ENCODE data around the gene WDR74.
"Not testable (repeated sequence)": the region's sequence is repeated elsewhere in the genome, so short reads cannot be mapped to it uniquely, and the experiment has no call there.

WDR74 gene

GRCh38 chr11:62840721-62841360 is 1.5 kb upstream of the WDR74 start:
- H3K27ac Mint-ChIP-seq, H3K4me3 Mint-ChIP-seq, H3K9me3 Mint-ChIP-seq, H3K27me3 Mint-ChIP-seq: not testable (repeated sequence)
- H3K36me3 Mint-ChIP-seq (ENCODE audit: low read depth): peaks cover 20% of the 10 kb centered on the region
- DNase-seq (peak; percentile 84), ATAC-seq (peak; percentile 12)
- H3K4me1 Mint-ChIP-seq: peaks cover 38% of the 10 kb centered on the region

DNA sequence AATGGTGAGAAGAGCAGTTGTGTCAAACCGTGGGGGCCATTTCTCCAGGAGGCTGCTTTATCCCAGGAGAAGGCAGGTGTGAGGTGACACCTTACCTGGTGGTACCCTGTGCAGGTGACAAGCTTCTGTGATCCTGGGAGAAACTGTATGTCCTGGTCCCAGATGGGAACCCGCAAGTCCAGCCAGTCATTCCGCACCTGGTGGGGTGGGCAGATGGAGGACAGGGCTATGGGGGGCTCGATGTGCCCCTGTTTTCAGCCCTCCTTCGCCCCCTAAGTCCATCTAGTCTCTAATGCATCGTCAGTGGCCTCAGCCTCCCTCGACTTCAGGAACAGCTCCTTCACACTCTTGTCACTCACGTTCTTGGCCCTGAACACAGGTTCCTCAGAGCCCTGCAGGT is 4.1 kb downstream of the WDR74 start:
- Mint-ChIP-seq H3K27ac (peak overlapping the region; percentile 71), H3K36me3 (ENCODE audit: low read depth) (peaks cover 44% of the 10 kb centered on the region), H3K4me1 (peaks cover 65% of the 10 kb centered on the region), H3K27me3 (no peaks in the 10 kb centered on the region), H3K4me3 (no peak overlapping the region), H3K9me3 (no peaks in the 10 kb centered on the region)
- no peak for DNase-seq
- ATAC-seq: no peak

DNA sequence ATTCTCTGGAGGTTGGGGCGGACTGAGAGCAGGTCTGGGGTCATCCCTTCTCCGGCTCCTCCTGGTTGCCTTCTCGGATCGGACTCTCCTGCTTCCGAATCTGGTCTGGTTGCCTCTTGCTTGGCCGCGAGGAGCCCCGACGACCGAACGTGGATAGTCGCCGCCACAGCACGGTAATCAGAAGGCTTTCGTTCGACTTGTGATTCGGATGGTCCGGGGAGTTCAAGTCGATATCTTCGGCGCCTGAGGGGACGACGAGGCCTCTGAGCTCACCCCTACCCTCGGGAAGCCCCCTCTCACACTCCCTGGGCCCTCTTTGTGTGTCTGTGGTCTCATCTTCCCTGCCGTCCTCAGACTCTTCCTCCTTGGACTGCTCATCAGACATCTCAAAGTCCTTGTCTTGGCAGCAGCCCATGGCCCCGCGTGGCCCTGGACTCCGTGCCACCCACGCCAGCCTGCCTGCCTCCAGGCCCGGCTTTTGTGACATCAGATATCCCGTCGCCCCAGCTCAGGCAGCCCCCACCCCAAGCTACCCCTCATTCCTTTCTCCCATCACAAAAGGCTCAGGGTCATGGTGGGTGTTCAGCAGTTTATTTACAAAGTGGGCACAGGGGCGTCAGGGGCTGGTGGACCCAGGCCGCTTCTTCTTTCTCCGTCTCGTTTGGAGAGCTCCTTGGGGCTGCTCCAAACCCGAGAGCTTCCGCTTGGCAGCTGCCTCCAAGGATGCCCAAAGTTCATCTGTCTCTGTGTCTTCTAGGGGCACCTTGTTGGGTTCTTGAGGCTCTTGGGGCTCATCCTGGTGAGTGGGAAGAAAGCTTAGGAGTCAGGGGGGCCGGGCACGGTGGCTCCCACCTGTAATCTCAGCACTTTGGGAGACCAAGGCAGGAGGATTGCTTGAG is 6.8 kb downstream of the WDR74 start, which contains the start of gene TEX54:
TEX54 (minus strand) TSS at position 506 of the 899 bp plus-strand sequence.
- peak; percentile 0 for ATAC-seq
- Mint-ChIP-seq H3K4me1 (peaks cover 54% of the 10 kb centered on the region), H3K9me3 (no peaks in the 10 kb centered on the region), H3K27me3 (no peaks in the 10 kb centered on the region), H3K4me3 (peak within 1 kb of the TSS; percentile 98), H3K27ac (peak within 1 kb of the TSS; percentile 99), H3K36me3 (ENCODE audit: low read depth) (peaks cover 40% of the 10 kb centered on the region)
- DNase-seq: no peak

DNA sequence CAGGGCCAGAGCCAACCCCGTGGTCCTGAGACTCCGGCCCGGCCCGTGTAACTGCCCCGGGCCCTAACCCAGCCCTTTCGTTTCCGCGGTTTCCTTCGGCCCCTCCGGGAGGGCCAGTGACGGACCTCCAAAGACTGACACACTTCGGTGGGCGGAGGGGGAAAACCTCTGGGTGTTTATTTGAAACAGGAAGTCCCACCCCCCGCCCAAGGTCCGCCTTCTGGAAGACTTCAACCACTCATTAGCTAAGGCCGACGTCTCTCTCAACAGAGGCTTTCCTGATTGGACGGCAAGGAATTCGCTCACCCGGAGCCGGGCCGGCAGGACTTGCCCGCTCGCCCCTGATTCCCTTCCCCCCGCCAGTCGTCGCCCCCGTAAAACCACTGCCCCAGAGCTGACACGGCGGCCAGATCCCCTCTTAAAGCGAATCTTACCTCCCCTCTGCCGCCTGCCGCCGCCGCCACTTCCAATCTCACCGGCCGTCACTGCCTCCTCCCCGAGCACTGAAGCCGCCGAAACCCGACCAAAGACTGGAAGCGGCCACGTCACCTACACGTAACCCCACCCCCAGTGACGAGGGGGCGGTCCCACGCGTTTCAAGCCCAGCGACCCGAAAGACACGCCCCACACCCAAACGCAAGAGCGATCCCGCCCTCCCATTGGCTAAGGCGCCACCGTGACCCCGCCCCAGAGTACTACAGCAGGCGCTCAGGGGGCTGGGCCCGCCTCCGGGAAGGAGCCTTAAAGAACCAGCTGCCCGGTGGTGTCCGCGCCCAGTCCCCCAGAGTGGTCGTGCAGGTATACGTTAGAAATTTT is 7.7 kb downstream of the WDR74 start, which contains the start of gene STX5:
STX5 (minus strand) TSS at position 532 of the 816 bp plus-strand sequence. CDS start 808 bp downstream, outside the sequence.
- Mint-ChIP-seq H3K4me3 (peak within 1 kb of the TSS; percentile 98), H3K4me1 (peaks cover 47% of the 10 kb centered on the region), H3K27ac (peak within 1 kb of the TSS; percentile 99), H3K36me3 (ENCODE audit: low read depth) (peaks cover 41% of the 10 kb centered on the region), H3K27me3 (no peaks in the 10 kb centered on the region), H3K9me3 (no peaks in the 10 kb centered on the region)
- DNase-seq (peak; percentile 100), ATAC-seq (peak; percentile 91)

DNA sequence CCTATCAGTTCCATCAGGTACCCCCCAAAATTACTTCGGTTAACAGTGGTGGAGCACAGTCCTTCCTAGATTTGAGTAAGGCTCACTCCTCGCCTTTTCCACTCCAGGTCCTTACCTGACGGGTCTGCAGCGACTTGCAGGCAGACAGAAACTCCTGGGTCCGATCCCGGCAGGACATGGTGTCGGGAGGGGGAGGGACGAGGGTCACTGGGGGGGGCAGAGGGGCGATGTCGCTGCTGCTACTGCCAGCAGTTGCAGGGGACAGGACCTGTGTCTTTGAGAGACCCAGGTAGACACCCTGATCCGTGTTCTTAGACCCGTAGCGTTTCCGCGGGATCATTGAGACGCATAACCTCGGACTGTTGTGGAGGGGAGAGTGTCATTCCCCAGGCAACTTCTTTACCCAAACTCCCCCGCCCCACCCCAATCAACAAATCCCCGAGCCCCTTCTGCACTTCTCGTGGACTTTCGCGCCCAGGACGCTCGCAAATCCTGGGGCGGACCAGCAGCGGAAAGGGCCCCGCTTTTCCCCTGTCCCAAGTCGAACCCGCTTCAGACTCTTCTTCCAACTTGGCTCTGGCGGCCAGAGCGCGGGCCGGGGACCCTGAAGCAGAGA is 8.4 kb downstream of the WDR74 start:
- no peak for DNase-seq
- peak overlapping the region; percentile 99 for H3K27ac Mint-ChIP-seq

DNA sequence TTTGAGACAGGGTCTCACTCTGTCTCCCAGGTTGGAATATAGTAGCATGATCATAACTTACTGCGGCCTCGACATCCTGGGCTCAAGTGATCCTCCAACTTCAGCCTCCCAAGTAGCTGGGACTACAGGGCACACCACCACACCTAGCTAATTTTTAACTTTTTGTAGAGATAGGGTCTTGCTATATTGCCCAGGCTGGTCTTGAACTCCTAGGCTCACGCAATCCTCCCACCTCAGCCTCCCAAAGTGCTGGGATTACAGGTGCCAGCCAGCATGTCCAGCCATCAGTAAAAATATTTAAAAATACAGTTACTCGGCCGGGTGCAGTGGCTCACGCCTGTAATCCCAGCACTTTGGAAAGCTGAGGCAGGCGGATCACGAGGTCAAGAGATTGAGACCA is 11.3 kb downstream of the WDR74 start:
- H3K27me3 Mint-ChIP-seq, H3K4me3 Mint-ChIP-seq: not testable (repeated sequence)
- peaks cover 29% of the 10 kb centered on the region for H3K36me3 Mint-ChIP-seq (ENCODE audit: low read depth)

More for the DNA sequence above, 8.4 kb downstream of the WDR74 start:
- Mint-ChIP-seq H3K4me3 (peak overlapping the region; percentile 98), H3K27me3 (no peaks in the 10 kb centered on the region), H3K4me1 (peaks cover 44% of the 10 kb centered on the region), H3K36me3 (ENCODE audit: low read depth) (peaks cover 36% of the 10 kb centered on the region), H3K9me3 (no peaks in the 10 kb centered on the region)
- no peak for ATAC-seq

DNA sequence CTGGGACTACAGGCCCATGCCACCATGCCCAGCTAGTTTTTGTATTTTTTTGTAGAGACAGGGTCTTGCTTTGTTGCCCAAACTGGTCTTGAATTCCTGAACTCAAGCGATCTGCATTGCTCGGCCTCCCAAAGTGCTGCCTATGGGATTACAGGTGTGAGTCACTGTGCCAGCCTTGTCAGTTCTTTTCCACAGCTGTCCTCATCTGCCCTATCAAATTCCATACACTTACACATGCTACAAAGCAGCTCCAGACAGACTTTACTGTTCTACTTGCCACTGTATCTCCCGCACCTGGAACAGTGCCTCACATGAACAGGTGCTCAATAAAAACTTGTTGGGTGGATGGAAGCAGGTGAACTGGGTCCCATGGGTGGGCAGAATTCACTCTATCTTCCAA is 15.7 kb downstream of the WDR74 start:
- DNase-seq (no peak), ATAC-seq (no peak)
- no peak overlapping the region for H3K27ac Mint-ChIP-seq
- no peaks in the 10 kb centered on the region for H3K4me1 Mint-ChIP-seq
- no peaks in the 10 kb centered on the region for H3K9me3 Mint-ChIP-seq
- H3K27me3 Mint-ChIP-seq: no peaks in the 10 kb centered on the region
- H3K4me3 Mint-ChIP-seq: no peak overlapping the region
- peaks cover 33% of the 10 kb centered on the region for H3K36me3 Mint-ChIP-seq (ENCODE audit: low read depth)

More for the DNA sequence above, 11.3 kb downstream of the WDR74 start:
- not testable (repeated sequence) for H3K27ac Mint-ChIP-seq, H3K9me3 Mint-ChIP-seq, ATAC-seq, DNase-seq
- peaks cover 28% of the 10 kb centered on the region for H3K4me1 Mint-ChIP-seq

GRCh38 chr11:62817129-62817528 is 22.3 kb downstream of the WDR74 start:
- H3K4me1 Mint-ChIP-seq: no peaks in the 10 kb centered on the region
- no peaks in the 10 kb centered on the region for H3K27me3 Mint-ChIP-seq
- no peak overlapping the region for H3K4me3 Mint-ChIP-seq
- H3K9me3 Mint-ChIP-seq: no peaks in the 10 kb centered on the region
- peaks cover 11% of the 10 kb centered on the region for H3K36me3 Mint-ChIP-seq (ENCODE audit: low read depth)
- DNase-seq (no peak), ATAC-seq (no peak)
- no peak overlapping the region for H3K27ac Mint-ChIP-seq

DNA sequence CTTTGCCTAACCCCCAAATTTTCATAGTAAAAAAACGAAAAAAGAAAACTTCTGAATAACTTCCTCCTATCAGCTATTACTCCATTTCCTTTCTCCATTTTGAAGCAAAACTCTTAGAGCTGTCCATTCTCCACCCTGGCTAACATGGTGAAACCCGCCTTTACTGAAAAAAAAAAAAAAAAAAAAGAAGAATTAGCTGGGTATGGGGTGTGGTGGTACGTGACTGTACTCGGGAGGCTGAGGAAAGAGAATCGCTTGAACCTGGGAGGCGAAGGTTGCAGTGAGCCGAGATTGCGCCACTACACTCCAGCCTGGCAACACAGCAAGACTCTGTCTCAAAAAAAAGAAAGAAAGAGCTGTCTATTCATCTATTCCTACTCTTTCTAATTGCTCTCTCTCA is 22.8 kb downstream of the WDR74 start:
- ATAC-seq: no peak
- Mint-ChIP-seq H3K4me3 (no peak overlapping the region), H3K4me1 (no peaks in the 10 kb centered on the region), H3K27ac (no peak overlapping the region), H3K36me3 (ENCODE audit: low read depth) (peaks cover 11% of the 10 kb centered on the region), H3K27me3 (no peaks in the 10 kb centered on the region), H3K9me3 (no peaks in the 10 kb centered on the region)
- no peak for DNase-seq

GRCh38 chr11:62811659-62812058 is 27.7 kb downstream of the WDR74 start:
- H3K4me1 Mint-ChIP-seq: peaks cover 2% of the 10 kb centered on the region
- ATAC-seq: no peak
- no peak overlapping the region for H3K4me3 Mint-ChIP-seq
- no peak for DNase-seq
- no peak overlapping the region for H3K27ac Mint-ChIP-seq
- H3K27me3 Mint-ChIP-seq: no peaks in the 10 kb centered on the region
- H3K36me3 Mint-ChIP-seq (ENCODE audit: low read depth): no peaks in the 10 kb centered on the region
- no peaks in the 10 kb centered on the region for H3K9me3 Mint-ChIP-seq

GRCh38 chr11:62810748-62811147 is 28.6 kb downstream of the WDR74 start:
- Mint-ChIP-seq H3K27me3 (no peaks in the 10 kb centered on the region), H3K9me3 (no peaks in the 10 kb centered on the region), H3K27ac (no peak overlapping the region), H3K36me3 (ENCODE audit: low read depth) (no peaks in the 10 kb centered on the region), H3K4me3 (no peak overlapping the region), H3K4me1 (peaks cover 10% of the 10 kb centered on the region)
- ATAC-seq (no peak), DNase-seq (no peak)

GRCh38 chr11:62806611-62807121 is 32.7 kb downstream of the WDR74 start:
- Mint-ChIP-seq H3K4me3 (peak overlapping the region; percentile 93), H3K4me1 (peaks cover 39% of the 10 kb centered on the region), H3K9me3 (no peaks in the 10 kb centered on the region), H3K36me3 (ENCODE audit: low read depth) (peaks cover 27% of the 10 kb centered on the region), H3K27ac (peak overlapping the region; percentile 94), H3K27me3 (no peaks in the 10 kb centered on the region)
- ATAC-seq: no peak
- no peak for DNase-seq

- Mint-ChIP-seq H3K4me1 (peaks cover 44% of the 10 kb centered on the region), H3K36me3 (ENCODE audit: low read depth) (peaks cover 34% of the 10 kb centered on the region), H3K4me3 (peak overlapping the region; percentile 93), H3K9me3 (no peaks in the 10 kb centered on the region), H3K27ac (peak overlapping the region; percentile 94), H3K27me3 (no peaks in the 10 kb centered on the region)
- ATAC-seq (peak; percentile 50), DNase-seq (peak; percentile 30)
Observed at GRCh38 chr11:62805961-62806441, 33.4 kb downstream of the WDR74 start.
